Activated CD8-positive, alpha-beta memory T cell treated with anti-CD3 and anti-CD28 coated beads for 48 hours (primary cell): Measurements from ENCODE around the gene SPTBN1.

Source experiments
- DNase-seq, 3 experiments: peaks; one replicate each; pipeline ENCODE4 v3.0.0-alpha.2; 2020; ENCODE audit warnings: low read depth in 2 of 3, low spot score in 2 of 3

SPTBN1 gene

DNA sequence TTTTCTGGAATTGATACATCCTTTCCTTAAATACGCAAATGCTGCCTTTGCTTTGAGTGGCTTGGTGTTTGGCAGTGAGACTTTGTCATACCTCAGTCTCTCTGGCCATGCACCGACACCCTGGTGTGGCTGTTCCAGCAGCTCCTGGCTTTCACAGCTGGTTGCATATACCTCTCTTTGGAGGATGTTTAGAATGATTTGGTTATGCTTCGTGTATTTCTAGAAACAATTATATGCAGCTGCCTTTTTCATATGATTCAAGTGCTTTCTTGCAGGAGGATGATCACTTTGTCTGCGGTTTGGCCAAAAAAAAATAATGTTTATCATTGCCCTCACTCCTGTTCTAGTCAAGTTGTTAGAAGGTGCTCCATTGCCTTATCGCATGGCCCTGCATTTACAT, 172.3 kb downstream of the SPTBN1 start:
- no peak for DNase-seq

GRCh38 chr2:54628957-54629356, 172.8 kb downstream of the SPTBN1 start:
- DNase-seq = no peak

GRCh38 chr2:54629390-54629789, 173.3 kb downstream of the SPTBN1 start:
- DNase-seq = no peak

- DNase-seq = no peak
Observed at GRCh38 chr2:54629914-54630857, 174.1 kb downstream of the SPTBN1 start.

DNA sequence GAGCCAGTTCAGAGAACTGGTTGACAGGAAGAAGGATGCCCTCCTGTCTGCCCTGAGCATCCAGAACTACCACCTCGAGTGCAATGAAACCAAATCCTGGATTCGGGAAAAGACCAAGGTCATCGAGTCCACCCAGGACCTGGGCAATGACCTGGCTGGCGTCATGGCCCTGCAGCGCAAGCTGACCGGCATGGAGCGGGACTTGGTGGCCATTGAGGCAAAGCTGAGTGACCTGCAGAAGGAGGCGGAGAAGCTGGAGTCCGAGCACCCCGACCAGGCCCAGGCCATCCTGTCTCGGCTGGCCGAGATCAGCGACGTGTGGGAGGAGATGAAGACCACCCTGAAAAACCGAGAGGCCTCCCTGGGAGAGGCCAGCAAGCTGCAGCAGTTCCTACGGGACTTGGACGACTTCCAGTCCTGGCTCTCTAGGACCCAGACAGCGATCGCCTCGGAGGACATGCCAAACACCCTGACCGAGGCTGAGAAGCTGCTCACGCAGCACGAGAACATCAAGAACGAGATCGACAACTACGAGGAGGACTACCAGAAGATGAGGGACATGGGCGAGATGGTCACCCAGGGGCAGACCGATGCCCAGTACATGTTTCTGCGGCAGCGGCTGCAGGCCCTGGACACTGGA, 174.9 kb downstream of the SPTBN1 start:
- no peak for DNase-seq

- DNase-seq = no peak
Observed at GRCh38 chr2:54631755-54632154, 175.6 kb downstream of the SPTBN1 start.

GRCh38 chr2:54632733-54633692, 176.9 kb downstream of the SPTBN1 start:
- no peak for DNase-seq

- no peak for DNase-seq
Observed at GRCh38 chr2:54634021-54634420, 177.9 kb downstream of the SPTBN1 start.

DNA sequence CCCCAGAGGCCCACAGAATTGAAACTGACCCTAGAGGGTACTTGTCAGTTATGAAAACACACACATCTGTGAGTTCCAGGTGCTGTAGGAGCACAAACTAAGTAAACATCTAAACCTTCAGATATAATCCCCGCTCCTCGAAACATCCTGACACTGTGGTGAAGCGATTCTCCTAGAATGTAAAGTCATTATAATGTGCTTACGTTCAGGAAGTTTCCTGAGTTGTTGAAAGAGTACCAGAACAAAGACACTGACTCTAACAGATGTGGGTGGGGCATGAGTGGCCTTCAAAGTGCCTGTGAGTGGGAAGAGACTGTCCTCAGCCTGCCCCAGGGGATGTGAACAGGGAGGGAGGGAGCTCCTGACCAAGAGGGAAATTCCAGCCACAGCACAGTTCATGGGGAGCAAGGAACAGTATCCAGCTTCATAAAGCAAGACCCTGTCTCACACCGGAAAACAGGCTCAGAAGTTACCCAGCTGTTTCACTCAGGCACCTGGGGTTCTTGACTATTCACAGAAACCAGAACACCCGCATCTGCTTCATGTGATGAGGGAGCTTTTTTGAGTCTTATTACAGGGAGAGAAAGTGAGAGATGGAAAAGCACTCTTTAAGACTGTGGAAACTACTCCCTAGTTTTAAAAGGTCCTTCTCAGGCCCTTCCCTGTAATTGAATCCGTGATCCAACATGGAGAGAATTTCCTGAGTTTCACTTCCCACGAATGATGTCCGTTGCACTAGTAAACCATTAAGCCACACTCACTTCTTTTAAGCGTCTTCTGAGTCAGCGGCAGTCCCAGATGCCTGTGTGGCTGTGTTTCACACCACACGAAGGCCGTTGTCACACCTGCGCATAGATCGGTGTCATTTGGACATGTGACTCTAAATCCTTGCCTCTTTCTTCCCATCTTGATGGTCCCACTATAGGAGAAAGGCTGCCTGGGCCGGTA, 178.7 kb downstream of the SPTBN1 start:
- DNase-seq = no peak

DNA sequence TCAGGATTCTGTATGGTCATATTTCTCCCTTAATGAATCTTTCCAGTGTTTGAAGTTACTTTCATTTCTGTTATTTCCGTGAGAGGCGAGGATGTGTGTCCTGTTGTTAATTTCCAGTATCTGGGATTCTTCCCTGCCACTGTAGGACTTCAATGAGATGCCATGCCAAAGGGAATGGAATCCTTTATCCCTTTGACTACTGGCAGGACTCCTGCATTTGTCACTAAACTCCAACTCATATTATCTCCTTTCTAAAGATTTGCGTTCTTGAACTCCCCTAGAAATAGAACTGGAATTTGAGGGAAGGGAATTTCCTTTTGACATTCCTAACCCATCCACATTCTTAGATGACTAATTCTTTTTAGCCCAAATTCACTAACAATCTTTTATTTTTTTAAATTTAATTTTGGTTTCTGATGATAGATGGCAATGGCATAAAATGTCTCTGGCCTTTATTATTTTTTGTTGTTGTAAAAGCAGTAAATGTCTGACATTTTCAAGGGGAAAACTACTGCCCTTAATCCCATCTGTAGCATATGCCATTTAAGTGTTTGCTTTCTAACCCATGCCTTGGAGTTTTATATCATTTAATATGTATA, 179.5 kb downstream of the SPTBN1 start:
- no peak for DNase-seq

- DNase-seq = no peak
Observed at GRCh38 chr2:54636415-54637139, 180.4 kb downstream of the SPTBN1 start.

- DNase-seq = no peak
Observed at GRCh38 chr2:54638103-54638502, 182.0 kb downstream of the SPTBN1 start.

DNA sequence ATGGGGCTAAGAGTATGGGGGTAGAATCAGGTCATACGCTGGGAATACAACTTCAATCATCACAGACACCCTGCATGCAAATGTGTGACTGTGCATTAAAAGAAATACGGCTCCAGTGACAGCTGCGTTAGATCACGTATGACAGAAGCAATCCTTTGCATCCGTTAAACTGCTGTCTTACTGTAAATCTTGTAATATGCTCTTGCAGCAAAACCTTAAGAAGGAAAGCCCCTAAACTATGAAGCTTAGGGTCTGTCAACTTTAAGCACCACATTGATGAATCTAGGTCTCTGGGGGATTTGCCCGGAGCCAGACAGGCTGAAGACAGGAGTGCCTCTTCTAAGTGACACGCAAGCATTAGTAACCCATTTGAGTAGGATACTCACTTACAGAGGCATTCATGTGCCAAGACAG, 182.7 kb downstream of the SPTBN1 start:
- DNase-seq = no peak

DNA sequence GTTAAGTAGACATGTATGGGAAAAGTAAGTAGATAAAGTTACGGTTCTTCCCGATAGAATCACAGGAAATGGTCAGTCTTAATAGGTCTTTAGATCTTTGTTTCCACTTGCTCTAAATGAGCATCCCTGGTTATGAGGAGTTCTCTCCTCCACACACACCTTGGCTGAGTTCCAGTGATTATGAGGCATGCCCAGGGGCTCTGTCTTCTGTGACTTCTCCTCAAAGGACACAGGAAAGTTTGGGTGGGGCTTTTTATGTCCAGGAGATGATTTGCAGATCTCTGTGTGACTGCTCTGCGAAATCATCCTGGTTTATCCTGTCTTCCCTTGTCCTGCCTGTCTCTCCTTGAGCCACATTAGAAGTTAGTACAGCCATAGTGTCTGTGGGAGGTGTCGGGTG, 183.5 kb downstream of the SPTBN1 start:
- DNase-seq = no peak

DNA sequence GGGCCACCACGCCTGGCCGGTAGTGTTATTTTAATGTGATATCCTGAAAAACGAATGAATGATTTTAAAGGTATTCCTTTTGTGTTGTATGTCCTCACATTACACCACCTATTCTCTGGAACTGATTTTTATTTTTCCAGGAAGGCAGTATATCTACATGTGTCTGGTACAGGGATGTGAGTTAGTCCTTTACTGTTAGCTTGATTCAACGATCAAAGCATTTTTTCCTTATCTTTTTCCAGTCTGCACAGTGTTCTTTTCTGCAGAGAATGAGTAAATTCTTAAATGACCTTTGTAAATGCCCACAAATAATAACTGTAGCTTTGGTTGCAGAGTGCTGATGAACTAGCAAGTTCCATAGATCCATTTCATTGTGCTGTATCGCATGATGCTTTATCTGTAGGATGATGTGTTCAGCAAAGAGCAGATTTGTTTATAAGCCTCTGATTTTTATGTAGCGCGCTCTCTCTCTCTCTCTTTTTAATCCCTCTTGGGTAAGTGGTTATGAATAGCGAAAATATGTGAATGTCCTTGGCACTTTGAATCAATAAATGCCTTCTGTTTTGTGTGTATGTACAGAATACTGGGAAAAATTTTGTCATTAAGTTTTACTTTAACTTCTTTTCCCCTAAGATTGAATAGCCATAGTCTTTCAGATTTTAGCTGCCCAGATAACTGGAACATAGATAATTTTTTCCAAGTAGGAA, 184.9 kb downstream of the SPTBN1 start:
- DNase-seq = no peak

DNA sequence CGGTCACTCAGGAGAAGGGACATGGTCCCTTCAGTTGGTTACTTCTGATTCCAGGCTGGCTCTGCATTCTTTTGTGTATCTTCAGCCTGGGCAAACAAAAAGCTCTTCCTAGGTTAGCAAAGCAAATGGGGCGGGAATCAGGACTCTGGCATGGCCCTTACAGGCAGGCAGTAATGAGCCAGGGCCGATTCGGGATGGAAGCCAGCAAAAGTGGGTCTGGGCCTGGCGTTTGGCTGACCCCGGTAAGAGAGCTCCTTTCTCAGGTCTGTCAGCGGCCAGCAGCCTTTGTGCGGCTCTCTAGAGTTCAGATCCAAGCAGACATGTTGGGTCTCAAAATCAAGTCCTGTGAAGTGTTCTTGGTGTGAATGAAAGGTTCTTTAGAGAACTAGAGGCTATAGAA, 185.9 kb downstream of the SPTBN1 start:
- no peak for DNase-seq

DNA sequence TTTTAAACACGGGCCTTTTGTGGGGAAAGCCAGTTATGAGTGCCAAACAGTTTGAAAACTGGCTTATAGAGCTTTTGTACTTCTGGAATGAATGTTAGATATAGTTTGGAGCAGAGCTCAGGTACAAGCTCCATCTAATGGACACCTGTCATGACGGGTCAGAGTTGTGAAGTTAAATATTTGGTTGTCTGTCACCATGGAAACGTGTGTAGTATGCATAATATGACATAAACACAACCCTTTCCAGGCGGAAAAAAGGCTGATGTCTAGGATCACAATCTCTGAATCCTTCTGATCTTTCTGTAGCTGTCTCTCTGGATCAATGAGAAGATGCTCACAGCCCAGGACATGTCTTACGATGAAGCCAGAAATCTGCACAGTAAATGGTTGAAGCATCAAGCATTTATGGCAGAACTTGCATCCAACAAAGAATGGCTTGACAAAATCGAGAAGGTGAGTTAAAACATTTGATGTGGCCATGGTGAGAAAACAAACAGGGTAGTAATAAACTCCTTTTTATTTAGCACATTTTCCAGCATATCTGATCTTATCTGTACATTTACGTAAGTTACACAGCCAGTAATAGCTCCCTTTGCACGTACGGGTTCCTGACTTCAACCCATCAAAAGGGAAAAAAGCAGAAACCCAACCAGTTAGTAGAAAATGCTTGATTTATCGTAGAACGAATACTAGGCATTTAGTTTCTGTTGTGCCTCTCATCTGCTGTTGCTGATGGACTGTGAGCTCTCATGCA, 186.7 kb downstream of the SPTBN1 start:
- no peak for DNase-seq

GRCh38 chr2:54644236-54644635, 188.1 kb downstream of the SPTBN1 start:
- DNase-seq = no peak
